ELR (cell line): ENCODE results near the gene CEP85L.
"Not testable (repeated sequence)": the region's sequence is repeated elsewhere in the genome, so short reads cannot be mapped to it uniquely, and the experiment has no call there.

ENCODE experiments used
- DNase-seq: peaks from one replicate; pipeline ENCODE4 v3.0.0-alpha.2; 2015; ENCODE audit warnings: low read depth

The CEP85L gene

GRCh38 chr6:118500130-118501015 is 151.0 kb downstream of the CEP85L start:
- no peak for DNase-seq

- DNase-seq: peak; percentile 68
Measured at GRCh38 chr6:118495485-118496280, 155.7 kb downstream of the CEP85L start.

GRCh38 chr6:118494091-118494490 is 157.3 kb downstream of the CEP85L start:
- DNase-seq: no peak

- no peak for DNase-seq
Measured at GRCh38 chr6:118489990-118490389, 161.4 kb downstream of the CEP85L start.

GRCh38 chr6:118488631-118489030 is 162.8 kb downstream of the CEP85L start:
- DNase-seq: no peak

- DNase-seq: no peak
Measured at GRCh38 chr6:118485601-118486550, 165.5 kb downstream of the CEP85L start.

GRCh38 chr6:118476551-118476950 is 174.8 kb downstream of the CEP85L start:
- DNase-seq: no peak

GRCh38 chr6:118473266-118473665 is 178.1 kb downstream of the CEP85L start:
- no peak for DNase-seq

GRCh38 chr6:118469468-118469867 is 181.9 kb downstream of the CEP85L start:
- peak; percentile 10 for DNase-seq

- peak; percentile 39 for DNase-seq
Measured at GRCh38 chr6:118468682-118469465, 182.5 kb downstream of the CEP85L start.

GRCh38 chr6:118467181-118467580 is 184.2 kb downstream of the CEP85L start:
- DNase-seq: no peak

- DNase-seq: no peak
Measured at GRCh38 chr6:118464620-118465019, 186.8 kb downstream of the CEP85L start.

- no peak for DNase-seq
Measured at GRCh38 chr6:118460958-118461470, 190.4 kb downstream of the CEP85L start.

GRCh38 chr6:118456982-118457381 is 194.4 kb downstream of the CEP85L start:
- DNase-seq: no peak

GRCh38 chr6:118451839-118452238 is 199.6 kb downstream of the CEP85L start:
- DNase-seq: no peak

GRCh38 chr6:118444796-118445195 is 206.6 kb downstream of the CEP85L start:
- no peak for DNase-seq

- DNase-seq: no peak
Measured at GRCh38 chr6:118436482-118436881, 214.9 kb downstream of the CEP85L start.

GRCh38 chr6:118434147-118434546 is 217.2 kb downstream of the CEP85L start:
- not testable (repeated sequence) for DNase-seq

GRCh38 chr6:118421312-118421711 is 230.1 kb downstream of the CEP85L start:
- DNase-seq: not testable (repeated sequence)

GRCh38 chr6:118419448-118420394 is 231.7 kb downstream of the CEP85L start:
- DNase-seq: no peak
